HEK293T (cell line): ENCODE data around the gene DKC1.

Experiments
- BHLHE40 ChIP-seq: fragments of 450-650 bp; IDR thresholded peaks from 2 replicates; pipeline ENCODE4 v1.6.1; 2016; ENCODE audit warnings: mild to moderate bottlenecking, moderate library complexity, borderline replicate concordance
- ELF4 ChIP-seq: fragments of 450-650 bp; IDR thresholded peaks from 2 replicates; pipeline ENCODE4 v1.6.1; 2017; ENCODE audit warnings: antibody characterized with exemption
- SP1 ChIP-seq: fragments of 450-650 bp; IDR thresholded peaks from 2 replicates; pipeline ENCODE4 v1.6.1; 2017
- SUZ12 ChIP-seq: fragments of 450-650 bp; IDR thresholded peaks from 2 replicates; pipeline ENCODE4 v1.6.1; 2016; ENCODE audit warnings: mild to moderate bottlenecking
- TARDBP ChIP-seq: fragments of 450-650 bp; IDR thresholded peaks from 2 replicates; pipeline ENCODE4 v1.6.1; 2016
- ZNF384 ChIP-seq: fragments of 450-650 bp; IDR thresholded peaks from 2 replicates; pipeline ENCODE4 v1.6.1; 2016

- no peak for TF ChIP-seq TARDBP
- no peak for TF ChIP-seq SP1
- TF ChIP-seq ZNF384, result no peak
- no peak for TF ChIP-seq BHLHE40
- no peak for TF ChIP-seq SUZ12
- TF ChIP-seq ELF4, result no peak
These were observed 30.6 kb downstream of the DKC1 start for GRCh38 chrX:154793084-154793795.
